Astrocyte (in vitro differentiated cells and primary cell): Measurements from ENCODE around the gene RTL1.

Source experiments
- EZH2 ChIP-seq: IDR thresholded peaks from 2 replicates; pipeline ENCODE4 v1.6.1; 2012; ENCODE audit warnings: mild to moderate bottlenecking, low read length, inconsistent platforms; ENCODE audit not compliant: insufficient read depth
- TF ChIP-seq, protein P1 (sequence below): IDR thresholded peaks from 2 replicates; pipeline ENCODE4 v1.5.1; 2011; ENCODE audit warnings: low read depth, mild to moderate bottlenecking, inconsistent platforms, low read length, moderate library complexity; ENCODE audit not compliant: insufficient read depth

- TF ChIP-seq, protein P1, sequence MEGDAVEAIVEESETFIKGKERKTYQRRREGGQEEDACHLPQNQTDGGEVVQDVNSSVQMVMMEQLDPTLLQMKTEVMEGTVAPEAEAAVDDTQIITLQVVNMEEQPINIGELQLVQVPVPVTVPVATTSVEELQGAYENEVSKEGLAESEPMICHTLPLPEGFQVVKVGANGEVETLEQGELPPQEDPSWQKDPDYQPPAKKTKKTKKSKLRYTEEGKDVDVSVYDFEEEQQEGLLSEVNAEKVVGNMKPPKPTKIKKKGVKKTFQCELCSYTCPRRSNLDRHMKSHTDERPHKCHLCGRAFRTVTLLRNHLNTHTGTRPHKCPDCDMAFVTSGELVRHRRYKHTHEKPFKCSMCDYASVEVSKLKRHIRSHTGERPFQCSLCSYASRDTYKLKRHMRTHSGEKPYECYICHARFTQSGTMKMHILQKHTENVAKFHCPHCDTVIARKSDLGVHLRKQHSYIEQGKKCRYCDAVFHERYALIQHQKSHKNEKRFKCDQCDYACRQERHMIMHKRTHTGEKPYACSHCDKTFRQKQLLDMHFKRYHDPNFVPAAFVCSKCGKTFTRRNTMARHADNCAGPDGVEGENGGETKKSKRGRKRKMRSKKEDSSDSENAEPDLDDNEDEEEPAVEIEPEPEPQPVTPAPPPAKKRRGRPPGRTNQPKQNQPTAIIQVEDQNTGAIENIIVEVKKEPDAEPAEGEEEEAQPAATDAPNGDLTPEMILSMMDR, result no peak
- no peak for TF ChIP-seq EZH2
Observed at GRCh38 chr14:100844846-100845245, 58.7 kb downstream of the RTL1 start.
